GM18909 (cell line): ENCODE data around the gene TMC3.

Experiments used
- ATAC-seq: cut with Tn5 transposase; IDR thresholded peaks from one replicate; pipeline ENCODE4 v1.9.1; 2021; ENCODE audit warnings: mild to moderate bottlenecking; ENCODE audit not compliant: unreplicated experiment, poor library complexity

TMC3 gene

GRCh38 chr15:81285461-81285860 lies 88.6 kb downstream of the TMC3 start:
- no peak for ATAC-seq

GRCh38 chr15:81284256-81285031 lies 89.6 kb downstream of the TMC3 start:
- ATAC-seq, result peak; percentile 65

- ATAC-seq, result no peak
These were observed 91.1 kb downstream of the TMC3 start for GRCh38 chr15:81282911-81283310.

GRCh38 chr15:81282606-81282895 lies 91.5 kb downstream of the TMC3 start:
- no peak for ATAC-seq

- no peak for ATAC-seq
These were observed 92.0 kb downstream of the TMC3 start for GRCh38 chr15:81281766-81282605.

GRCh38 chr15:81281456-81281735 lies 92.6 kb downstream of the TMC3 start:
- no peak for ATAC-seq
